GM19035 (cell line): ENCODE data around the gene DYSF.

Source experiments
- ATAC-seq: cut with Tn5 transposase; IDR thresholded peaks from one replicate; pipeline ENCODE4 v1.9.1; 2021; ENCODE audit not compliant: unreplicated experiment

DYSF gene

DNA sequence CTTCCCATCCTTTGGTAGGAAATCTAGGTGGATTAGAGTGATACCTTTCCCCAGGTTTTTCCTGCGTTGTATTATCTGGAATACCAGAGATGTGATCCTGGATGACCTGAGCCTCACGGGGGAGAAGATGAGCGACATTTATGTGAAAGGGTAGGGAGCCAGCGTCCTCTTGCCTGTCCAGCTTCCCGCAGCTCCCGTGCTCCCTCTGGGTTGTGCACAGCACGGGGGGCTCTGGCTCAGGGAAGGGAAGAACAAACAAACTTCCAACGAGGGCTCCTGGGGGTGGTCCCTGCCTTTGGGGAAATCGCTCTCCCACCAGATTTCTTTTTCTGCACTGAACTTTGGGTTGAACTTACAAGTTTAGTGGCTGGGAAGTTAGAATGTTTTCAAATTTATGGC is 215.7 kb downstream of the DYSF start:
- ATAC-seq = no peak

DNA sequence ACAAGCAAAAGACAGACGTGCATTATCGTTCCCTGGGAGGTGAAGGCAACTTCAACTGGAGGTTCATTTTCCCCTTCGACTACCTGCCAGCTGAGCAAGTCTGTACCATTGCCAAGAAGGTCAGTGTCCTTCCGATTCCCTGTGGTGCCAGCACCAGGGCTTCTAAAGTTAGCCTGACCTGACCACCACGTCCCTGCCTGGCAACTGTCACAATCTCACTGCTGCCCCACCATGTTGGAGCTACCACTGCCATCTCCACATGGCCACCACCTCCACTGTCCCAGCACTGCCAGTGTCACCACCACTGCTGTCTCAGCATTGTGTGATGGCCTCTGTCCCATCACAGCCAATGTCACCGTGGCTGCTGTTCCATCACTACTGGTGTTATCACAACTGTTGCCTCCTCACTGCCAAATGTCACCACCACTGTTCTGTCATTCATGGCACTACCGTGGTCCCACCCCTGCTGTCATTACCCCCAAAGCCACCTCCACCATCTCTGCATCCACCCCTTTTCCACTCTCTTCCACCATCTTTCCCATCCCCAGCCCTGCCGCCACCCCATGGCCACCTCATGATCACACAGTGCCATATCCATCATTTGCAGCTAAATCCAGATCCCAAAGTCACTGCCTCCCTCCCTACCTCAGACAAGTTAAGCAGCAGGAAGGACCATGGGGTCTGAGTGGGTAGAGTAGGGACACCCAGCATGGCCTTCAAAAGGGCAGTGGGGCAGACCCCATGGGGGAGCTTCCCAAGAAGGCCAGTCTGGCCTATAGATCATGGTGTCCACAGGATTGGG is 216.5 kb downstream of the DYSF start:
- ATAC-seq = no peak

DNA sequence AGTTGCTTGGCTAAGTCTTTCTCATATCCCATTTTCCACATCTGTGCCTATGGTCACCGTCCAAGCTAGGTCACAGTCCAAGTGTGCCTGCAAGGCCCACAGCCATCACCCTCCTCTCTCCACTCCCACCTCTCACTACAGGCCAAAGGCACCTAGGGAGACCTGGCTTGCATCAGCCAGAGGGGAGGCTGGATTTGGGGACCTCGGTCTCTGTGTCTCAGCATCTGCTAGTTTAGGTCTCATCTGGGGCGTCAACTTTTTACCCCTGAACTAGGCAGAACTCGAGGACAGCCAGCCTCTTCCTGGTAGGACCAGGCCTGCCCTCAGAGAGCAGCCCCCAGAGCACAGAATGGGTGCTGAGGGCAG is 217.1 kb downstream of the DYSF start:
- ATAC-seq = no peak

DNA sequence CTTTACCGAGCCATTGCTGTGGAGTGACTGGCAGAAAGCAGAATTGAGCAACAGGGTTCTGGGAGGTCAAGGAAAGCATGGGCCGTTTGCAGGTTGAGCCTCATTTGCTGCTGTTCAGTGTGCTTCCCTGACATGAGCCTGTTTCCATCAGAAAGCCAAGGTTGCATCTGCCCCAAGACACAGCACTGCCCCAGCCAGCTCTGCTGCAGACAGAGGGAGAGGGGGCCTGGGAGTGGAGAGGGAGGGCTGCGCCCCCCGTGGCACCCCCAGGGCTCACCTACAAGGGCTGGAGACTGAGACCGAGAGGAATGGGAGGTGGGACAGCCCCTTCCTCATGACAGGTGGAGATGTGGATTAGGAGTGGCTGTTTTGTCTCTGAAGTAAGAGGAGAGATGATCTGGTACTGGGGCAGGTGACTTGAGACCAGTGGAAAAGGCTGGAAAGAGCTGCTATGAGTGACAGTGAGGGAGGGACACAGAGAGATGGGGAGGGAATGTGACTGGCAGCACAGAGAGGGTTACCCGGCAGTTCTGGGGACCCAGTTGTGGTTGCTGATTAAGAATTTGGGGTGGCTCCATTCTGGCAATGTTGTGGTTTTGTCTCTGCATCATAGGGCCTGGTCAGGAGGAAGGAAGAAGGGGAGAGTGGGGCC is 218.0 kb downstream of the DYSF start:
- no peak for ATAC-seq

DNA sequence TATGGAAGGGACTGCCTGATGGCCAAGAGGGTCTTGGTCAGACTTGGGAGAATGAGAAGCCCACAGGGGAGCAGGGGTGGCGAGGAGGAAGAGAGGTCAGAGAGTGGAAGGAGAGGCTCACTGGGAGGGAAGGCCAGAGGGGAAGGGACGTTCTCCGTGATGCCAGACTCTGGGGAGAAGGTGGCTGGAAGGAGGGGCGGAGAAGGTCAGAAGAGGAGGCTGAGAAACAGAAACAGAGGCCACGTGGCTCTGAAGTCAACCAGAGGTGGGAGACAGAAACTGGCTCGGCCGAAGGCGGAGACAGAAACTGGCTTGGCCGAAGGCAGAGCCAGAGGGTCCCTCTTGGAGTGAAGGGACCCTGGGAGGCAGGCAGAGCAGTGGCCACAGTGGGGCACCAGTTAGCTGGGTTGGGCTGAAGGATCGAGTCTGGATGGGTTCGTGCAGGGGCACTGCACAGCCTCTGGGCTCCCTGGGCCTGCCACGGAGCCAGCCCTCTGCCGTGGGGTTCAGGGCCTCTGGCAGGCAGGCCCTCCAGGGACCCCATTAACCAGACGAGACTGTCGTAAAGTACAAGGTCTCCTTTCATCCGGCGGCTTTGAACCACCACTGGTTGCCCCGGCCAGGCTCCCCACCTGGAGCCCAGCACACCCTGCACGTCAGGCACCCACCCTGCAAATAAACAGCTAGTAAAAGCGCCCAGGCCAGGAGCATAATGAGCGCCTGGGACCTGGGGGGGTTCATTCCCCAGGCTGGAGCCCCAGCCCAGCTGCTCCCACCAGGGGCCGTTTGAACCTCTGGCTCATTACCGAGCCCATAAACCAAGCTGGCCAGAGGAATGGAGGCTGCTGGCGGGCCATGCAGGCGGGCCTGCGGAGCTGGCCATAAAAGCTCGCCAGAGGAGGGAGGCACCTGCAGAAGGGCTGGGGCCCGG is 218.8 kb downstream of the DYSF start:
- ATAC-seq = no peak

DNA sequence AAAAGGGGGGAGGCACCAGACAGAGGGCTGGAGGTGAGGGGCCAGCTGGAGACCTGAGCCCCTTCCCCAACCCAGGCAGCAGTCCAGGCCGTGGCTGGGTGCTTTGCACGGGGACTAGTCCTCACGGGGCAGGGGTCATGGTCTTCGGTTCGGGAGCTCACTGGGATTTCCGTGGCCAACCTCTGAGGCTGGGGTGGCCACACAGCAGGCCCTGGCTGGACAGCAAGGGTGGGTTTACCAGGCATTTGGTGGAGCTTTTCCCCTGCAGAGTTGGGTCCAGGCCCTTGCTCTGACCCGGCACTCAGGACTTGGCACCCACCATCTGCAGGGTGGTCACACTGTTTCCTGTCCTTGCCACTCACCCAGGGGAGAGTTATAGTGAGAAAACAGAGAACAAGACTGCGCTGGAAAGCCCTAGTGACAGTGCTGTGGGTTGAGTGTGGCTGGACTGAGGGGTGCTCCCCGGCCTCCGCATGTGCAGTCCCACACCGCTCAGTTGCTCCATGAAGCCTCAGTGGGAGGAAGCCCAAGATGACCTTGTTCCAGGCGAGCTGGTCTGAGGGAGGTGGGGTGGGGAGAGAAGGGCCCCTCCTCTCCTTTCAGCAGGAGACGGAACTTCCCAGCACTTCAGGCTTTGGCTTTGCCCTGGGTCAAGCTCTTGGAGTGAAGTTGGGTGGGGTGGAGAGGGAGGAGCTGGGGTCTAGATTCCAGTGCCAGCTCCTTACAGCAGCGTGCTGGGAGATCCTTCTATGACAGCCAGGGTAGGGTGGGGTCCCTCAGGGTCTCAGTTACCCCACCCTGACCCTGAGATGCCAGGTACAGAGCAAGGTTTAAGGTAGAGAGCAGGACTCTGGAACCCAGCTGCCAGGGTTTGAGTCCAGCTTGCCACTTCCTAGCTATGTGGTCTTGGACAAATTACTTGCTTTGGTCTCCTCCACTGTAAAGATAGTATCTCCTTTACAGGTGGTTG is 219.8 kb downstream of the DYSF start:
- no peak for ATAC-seq

DNA sequence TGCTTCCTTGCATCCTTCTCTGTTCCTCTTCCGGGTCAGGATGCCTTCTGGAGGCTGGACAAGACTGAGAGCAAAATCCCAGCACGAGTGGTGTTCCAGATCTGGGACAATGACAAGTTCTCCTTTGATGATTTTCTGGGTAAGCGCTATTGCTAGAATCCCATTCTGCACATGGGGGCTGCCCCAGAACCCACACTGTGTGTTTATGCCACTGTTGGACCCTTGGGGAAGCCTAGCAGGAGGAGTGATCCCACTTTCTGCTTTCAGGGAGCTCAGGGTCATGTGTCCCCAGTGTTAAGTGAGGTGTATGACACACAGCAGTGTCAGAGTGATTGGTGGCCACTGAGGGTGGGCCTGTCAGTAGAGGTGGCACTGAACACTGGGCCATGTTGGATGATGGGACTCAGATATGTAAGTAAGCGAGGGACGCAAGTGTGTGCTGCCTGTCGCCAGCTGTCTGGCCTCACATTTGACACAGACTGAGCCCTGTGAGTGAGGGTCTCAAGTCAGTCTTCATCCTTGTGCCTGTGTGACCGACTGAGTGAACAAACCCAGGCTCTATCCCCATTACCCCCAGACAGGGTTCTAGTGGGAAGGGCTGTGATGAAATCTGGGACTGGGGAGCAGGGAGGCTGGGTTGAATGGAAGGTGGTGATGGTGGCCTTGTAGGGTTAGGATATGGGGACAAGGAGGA is 220.9 kb downstream of the DYSF start:
- ATAC-seq = no peak

DNA sequence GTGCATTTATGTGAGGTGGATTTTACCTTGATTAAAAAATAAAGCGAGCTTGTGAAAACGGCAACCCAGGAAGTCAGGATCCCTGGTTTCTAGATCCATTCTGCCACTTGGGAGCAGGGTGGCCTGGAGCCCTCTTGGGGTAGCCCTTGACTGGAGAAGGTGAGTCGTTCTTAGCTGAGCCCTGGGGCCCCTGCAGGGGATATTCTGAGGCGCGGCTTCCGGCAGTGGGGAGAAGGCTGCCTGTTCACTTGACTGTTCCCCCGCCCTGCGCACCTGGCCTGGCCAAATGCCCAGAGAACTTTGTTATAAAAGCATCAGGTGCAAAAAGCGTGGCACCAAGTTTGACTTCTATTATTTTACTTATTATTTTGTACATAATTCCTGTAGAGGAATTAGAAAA is 221.9 kb downstream of the DYSF start:
- ATAC-seq = no peak

DNA sequence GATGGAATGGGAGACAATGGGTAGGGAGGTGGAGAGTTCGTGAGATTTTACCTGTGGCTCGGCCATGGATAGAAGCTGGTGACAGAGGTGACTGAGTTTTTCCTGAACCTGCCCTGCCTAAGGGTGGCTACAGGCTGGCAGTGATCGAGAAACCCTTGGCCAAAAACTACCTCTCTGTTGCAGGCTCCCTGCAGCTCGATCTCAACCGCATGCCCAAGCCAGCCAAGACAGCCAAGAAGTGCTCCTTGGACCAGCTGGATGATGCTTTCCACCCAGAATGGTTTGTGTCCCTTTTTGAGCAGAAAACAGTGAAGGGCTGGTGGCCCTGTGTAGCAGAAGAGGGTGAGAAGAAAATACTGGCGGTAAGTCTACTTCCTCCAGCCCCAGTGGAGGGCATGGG is 225.5 kb downstream of the DYSF start:
- no peak for ATAC-seq

DNA sequence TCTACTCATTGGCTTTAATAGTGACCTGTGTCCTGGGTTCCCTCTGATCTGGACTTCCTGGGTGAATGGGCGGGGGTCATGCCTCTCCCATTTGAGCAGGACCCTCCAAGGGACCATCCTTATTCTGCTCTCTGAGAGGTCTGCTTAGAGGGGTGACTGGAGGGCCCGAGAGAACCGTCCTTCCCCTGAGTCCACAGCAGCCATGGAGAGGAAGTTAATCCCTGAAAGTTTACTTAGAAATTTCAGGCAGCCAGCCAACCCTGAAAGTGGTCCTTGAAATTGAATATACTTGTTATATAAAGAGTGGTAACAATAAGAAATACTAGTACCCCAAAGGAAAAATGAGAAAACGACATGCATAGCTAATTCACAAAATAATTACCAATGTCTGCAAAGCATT is 226.1 kb downstream of the DYSF start:
- no peak for ATAC-seq

DNA sequence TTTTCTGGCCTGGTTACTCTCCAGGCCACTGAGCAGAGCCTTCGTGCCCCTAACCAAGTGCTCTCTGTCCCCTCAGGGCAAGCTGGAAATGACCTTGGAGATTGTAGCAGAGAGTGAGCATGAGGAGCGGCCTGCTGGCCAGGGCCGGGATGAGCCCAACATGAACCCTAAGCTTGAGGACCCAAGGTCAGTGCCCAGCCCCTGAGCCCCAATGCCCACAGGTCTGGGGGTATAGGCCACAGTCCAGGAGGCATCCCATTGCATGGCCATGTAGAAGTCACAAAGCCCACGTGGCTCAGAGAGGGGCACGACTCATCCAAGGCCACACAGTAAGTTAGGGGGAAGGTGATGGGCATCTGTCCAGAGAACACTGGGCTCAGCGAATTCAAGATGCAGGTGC is 227.6 kb downstream of the DYSF start:
- no peak for ATAC-seq

DNA sequence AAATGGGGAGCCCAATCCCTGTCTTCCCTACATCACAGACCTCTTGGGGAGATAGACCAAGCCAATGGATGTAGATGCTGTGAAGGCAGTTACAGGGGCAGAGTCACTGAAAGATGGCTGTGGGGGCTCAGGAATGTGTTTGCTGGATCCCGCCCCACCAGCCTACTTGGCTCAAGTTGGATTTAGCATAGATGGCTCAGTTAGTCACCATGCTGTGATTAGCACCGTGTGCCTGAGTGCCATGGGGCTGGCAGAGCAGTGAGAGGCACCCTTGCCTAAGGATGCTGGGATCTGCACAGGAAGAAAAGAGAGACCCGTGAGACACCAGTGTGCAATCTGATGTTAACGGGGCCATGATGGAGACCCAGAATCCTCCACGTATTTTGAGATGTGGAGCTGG is 228.3 kb downstream of the DYSF start:
- no peak for ATAC-seq

DNA sequence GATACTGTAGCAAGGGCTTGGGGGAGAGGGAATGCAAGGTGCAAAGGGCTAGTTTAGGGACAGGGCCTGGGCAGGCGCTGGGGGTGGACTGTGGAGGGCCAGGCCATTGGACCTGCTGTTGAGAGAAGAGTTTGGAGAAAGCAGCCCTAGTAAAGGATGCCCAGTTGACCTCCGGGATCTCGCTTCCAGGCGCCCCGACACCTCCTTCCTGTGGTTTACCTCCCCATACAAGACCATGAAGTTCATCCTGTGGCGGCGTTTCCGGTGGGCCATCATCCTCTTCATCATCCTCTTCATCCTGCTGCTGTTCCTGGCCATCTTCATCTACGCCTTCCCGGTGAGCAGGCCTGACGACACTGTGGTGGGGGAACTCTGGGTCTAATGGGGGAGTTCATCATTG is 229.0 kb downstream of the DYSF start:
- no peak for ATAC-seq

DNA sequence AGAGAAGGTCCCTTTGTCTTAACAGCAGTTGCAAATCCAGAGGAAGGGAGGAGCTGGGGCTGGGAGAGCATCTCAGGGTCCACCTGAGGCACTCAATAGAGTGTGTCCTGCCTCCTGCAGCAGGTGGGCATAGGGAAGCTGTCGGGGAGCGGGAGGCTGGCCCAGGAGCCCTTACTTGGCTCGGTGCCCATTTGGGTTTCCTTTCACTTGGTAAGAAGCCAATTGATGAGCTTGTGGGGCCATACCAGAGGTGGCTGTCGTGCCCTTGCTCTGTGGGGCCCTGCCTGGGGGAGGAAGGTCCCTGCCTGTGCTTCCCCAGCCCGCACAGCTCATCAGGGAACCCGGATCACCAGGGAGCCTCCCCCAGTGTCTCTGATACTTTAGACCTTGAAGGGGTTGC is 229.7 kb downstream of the DYSF start:
- no peak for ATAC-seq

DNA sequence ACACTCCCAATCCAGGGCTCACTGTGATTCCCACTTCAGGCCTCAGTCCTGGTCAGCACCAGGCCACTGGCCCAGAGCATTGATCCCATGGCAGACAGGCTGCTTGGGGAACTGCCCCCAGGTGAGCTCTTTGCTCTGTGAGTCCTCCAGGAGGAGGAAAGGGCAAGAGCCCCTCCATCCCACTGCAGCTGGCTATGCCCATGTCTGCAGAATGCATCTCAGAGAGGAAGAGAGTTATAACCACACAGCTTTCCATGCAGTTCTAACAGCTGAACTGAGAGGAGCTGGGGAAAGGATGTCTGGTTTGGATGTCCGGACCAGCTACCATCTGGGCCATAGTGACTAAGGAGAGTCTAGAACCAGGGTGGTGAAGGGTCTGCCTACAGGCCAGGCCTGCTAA is 230.3 kb downstream of the DYSF start:
- no peak for ATAC-seq

DNA sequence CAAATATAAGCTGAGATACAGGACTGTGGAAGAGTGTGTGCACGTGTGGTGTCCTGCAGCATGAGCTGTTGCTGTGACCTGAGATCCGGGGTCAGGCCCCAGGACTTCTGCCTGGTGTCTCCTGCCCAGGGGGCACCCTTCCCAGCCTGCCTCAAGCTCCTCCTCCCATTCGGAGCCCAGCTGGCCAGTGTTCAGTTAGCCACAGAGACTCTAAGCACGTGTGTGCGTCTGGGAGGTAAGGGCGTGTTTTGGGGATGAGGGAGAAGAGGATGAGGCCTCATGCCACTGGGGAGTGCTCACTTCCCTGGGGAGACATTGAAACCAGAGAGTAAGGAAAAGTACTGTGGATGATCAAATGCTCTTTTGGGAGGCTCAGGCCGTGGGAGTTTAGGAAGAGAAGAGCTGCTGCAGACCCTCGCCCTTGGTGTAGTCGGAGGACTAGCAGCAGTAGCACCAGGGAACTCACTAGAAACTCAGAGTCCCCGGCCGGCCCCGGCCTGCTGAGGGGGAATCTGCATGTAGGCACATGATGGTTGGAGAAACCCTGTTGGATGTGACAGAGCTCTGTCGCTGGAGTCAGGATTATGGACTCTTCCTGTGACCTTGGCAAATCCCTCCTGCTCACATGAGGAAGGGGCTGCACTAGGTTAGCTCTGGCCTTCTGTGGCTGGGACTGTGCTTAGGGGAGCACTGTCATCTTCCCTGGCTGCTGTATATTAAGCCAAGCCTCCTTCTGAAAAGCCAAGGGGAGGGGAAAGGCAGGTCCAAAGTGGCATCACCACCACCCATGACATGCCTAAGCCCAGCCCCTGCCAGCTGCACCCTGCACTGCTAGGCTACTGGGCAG is 231.1 kb downstream of the DYSF start:
- no peak for ATAC-seq

DNA sequence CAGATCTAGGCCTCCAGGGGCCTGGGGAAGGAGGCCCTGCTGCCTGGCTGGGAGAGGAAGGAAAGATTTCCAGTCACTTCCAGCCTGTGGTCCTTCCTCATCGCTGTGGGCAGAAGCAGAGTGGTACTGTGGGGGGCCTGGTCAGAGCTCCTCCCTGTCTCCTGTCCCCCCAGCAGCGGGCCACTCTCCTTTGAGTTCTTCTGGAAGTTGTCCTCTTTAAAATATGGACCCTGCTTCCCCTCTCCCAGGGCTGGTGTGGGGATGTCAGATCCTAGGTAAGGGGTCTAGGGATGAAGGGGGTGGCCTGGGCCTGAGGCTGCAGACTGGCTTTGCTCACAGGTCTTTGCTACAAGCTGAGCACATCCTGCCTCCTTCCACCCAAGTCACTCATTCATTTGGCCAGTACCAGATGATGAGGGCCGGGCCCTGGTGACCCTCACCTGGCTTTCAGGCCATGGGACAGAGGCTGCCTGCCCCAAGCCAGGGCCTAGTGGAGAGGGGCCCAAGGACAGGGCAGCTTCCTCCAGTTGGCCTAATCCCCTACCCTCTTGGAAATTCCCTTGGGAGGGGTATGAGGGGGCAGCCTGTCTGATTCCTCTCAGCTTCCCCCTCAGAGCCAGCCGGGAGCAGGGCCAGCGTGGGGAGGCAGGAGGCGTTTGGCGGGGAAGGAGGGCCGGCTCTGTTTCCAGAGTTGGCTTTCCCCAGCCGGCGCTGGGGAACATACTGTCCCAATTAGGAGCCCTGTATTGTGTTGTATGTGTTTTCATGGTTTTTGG is 231.9 kb downstream of the DYSF start:
- no peak for ATAC-seq

DNA sequence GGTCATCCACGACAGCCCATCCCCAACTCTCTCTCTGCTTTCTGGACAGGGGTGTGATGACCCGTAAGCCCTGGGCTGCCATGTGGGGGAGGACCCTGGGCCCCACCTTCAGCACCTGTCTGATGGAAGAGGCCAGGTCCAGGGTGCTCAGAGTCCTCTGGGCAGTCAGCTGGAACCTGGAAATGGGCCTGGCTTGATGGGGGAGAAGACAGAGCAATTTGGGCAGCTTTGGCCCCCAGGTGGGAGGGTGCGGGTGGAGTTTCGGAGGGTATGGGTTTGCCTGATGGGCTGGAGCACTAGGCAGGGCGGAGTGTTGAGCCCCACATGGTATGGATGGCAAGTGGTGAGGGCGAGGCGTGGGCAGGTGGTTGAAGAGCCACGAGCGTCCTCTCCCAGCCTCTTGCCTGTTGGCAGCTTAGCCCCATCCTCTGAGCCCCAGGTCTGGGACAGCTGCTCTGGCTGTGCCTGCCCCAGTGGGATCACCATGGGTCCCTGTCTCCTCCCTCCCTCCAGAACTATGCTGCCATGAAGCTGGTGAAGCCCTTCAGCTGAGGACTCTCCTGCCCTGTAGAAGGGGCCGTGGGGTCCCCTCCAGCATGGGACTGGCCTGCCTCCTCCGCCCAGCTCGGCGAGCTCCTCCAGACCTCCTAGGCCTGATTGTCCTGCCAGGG is 232.7 kb downstream of the DYSF start:
- ATAC-seq = no peak
